B cell (primary cell): ENCODE data around the gene ITGA3.

ENCODE experiments used
- EZH2 ChIP-seq: IDR thresholded peaks from 2 replicates; pipeline ENCODE4 v1.6.1; 2012; ENCODE audit warnings: borderline replicate concordance, low read depth, mild to moderate bottlenecking, moderate library complexity, low read length; ENCODE audit not compliant: insufficient read depth, poor library complexity, severe bottlenecking
- TF ChIP-seq, protein P1 (sequence below): fragments of 200-600 bp; IDR thresholded peaks from one replicate; pipeline ENCODE4 v1.8.0; 2022; ENCODE audit warnings: antibody characterized with exemption, mild to moderate bottlenecking

DNA sequence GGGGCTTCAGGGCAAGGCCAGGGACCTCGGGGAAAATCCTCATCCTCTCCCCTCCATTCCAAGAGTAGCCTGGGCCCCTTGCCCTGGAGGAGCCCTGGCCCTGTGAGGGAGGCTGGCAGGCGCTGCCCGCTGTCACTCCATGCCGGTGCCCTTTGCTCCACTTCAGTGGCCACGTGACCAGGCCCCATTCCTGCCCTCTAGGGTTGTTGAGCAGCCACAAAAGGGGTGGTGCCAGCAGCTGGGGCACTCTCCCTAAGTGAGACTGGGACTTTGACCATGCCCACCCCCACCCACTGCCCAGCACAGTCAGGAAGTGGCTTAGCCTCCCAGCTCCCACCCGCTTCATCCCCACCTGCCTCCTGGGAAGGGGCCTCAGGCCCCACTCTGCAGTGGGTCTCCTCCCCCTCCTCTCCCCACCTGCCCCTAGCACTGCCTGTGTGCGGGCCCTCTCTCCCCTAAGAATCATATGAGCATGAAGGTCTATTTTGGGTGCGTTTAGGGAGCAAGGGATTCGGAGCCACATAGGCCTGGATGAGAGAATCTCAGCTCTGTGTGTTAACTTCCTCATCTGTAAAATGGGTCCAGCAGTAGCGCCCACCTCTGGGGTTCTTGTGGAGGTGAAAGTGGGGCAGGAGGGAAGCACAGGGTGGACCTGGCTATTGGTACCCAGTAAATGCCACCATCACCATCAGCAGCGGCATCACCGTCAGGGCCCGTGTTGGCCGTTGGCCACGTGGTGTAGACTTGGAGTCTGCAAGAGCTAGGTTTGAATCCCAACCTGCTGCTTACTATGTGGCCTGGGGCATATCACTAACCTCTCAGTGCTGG lies 46.5 kb downstream of the ITGA3 start:
- TF ChIP-seq, protein P1, sequence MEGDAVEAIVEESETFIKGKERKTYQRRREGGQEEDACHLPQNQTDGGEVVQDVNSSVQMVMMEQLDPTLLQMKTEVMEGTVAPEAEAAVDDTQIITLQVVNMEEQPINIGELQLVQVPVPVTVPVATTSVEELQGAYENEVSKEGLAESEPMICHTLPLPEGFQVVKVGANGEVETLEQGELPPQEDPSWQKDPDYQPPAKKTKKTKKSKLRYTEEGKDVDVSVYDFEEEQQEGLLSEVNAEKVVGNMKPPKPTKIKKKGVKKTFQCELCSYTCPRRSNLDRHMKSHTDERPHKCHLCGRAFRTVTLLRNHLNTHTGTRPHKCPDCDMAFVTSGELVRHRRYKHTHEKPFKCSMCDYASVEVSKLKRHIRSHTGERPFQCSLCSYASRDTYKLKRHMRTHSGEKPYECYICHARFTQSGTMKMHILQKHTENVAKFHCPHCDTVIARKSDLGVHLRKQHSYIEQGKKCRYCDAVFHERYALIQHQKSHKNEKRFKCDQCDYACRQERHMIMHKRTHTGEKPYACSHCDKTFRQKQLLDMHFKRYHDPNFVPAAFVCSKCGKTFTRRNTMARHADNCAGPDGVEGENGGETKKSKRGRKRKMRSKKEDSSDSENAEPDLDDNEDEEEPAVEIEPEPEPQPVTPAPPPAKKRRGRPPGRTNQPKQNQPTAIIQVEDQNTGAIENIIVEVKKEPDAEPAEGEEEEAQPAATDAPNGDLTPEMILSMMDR, result no peak
- TF ChIP-seq EZH2, result no peak
